Measurements from ENCODE around the gene ZNF701.

ZNF701 gene

DNA sequence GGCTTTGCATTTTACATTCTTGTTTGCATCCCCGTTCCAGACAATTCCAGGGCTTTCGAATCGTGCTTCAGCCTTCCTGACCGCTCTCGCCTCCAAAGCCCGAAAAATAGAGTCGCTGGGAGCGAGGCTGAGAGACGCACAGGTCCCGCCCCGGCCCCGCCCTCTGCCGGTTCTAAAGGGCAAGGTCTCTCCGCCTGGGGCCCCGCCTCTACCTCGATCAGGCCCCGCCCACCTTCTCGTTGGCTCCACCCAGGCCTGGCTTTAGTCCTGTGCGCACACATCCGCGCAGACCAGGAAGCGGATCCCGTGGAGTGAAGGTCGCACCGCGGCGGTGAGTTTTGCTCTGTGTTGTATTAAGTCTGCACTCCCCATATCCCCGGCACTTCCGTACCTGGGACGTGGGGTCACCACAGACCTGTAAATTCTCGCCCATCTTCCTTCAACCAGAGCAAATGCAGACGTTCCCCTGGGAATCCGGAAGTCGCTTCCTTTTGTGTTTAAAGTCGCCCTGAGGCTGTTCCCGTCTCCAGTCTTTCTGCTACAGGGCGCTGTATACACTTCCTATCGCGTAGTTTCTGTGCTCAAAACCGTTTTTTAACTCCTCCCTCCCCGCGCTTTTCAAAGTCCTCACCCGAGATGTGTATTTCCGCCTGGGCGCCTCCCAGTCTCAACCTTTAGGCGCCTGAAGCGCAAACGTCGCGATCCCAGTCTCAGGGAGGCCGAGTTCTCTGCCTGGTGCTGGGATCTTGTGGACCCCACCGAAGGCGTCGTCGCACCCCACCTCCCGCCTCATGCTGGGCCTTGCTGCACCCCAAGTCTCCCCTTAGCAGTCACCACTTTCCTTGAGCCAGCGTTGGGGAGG is at the start of gene ZNF701:
Gene ZNF701 (plus strand): TSS at position 288 of the 862 bp plus-strand sequence. CDS start 3,861 bp downstream, outside the sequence.
- TF ChIP-seq, protein P1, sequence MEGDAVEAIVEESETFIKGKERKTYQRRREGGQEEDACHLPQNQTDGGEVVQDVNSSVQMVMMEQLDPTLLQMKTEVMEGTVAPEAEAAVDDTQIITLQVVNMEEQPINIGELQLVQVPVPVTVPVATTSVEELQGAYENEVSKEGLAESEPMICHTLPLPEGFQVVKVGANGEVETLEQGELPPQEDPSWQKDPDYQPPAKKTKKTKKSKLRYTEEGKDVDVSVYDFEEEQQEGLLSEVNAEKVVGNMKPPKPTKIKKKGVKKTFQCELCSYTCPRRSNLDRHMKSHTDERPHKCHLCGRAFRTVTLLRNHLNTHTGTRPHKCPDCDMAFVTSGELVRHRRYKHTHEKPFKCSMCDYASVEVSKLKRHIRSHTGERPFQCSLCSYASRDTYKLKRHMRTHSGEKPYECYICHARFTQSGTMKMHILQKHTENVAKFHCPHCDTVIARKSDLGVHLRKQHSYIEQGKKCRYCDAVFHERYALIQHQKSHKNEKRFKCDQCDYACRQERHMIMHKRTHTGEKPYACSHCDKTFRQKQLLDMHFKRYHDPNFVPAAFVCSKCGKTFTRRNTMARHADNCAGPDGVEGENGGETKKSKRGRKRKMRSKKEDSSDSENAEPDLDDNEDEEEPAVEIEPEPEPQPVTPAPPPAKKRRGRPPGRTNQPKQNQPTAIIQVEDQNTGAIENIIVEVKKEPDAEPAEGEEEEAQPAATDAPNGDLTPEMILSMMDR (IDR thresholded peaks at IDR 0.05; ENCODE audit: low read depth, low read length, missing control alignments), result peak; percentile 25
- peak; percentile 70 for DNase-seq (ENCODE audit: low read depth)
- H3K4me3 ChIP-seq (ENCODE audit: low read depth, low read length), result peak within 1 kb of the TSS; percentile 90
- in situ Hi-C loops (cut with HindIII; ENCODE audit: low sequenced_read_pairs), result no loop called here

DNA sequence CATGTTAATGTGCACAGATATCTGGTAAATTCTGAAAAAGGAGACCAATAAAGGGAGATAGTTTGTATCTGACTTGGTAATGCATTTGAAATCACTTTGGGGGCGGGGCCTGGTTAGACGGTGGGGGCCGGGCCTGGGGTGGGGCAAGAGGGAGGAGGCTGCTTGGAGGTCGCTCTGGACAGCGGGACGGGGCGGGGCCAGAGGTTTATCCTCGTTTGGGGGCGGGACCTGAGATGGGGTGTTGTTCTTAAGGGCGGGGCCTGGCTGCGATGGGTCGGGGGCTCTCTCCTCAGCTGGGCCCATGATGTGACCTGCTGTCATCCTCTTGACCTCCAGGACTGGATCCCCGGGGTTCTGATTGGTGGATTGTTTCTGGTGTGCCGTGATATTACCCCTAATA is 47.5 kb upstream of the ZNF701 start:
- in situ Hi-C loops (cut with HindIII; ENCODE audit: low sequenced_read_pairs), result no loop called here
- no peak for DNase-seq (ENCODE audit: low read depth)
- TF ChIP-seq, protein P1 (IDR thresholded peaks at IDR 0.05; ENCODE audit: low read depth, low read length, missing control alignments), result no peak
- no peak overlapping the region for H3K4me3 ChIP-seq (ENCODE audit: low read depth, low read length)

DNA sequence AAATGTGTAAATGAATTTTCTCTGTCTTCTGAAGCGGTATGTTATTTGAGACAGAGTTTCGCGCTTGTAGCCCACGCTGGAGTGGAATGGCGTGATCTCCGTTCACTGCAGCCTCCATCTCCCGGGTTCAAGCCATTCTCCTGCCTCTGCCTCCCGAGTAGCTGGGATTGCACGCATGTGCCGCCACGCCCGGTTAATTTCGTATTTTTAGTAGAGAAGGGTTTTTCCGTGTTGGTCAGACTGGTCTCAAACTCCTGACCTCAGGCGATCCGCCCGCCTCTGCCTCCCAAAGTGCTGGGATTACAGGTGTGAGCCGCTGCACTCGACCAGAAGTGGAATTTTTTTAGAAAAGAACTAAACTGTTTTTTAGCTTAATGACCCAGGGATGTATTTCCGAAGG is 46.0 kb upstream of the ZNF701 start:
- DNase-seq (ENCODE audit: low read depth), result no peak
- in situ Hi-C loops (cut with HindIII; ENCODE audit: low sequenced_read_pairs), result no loop called here

DNA sequence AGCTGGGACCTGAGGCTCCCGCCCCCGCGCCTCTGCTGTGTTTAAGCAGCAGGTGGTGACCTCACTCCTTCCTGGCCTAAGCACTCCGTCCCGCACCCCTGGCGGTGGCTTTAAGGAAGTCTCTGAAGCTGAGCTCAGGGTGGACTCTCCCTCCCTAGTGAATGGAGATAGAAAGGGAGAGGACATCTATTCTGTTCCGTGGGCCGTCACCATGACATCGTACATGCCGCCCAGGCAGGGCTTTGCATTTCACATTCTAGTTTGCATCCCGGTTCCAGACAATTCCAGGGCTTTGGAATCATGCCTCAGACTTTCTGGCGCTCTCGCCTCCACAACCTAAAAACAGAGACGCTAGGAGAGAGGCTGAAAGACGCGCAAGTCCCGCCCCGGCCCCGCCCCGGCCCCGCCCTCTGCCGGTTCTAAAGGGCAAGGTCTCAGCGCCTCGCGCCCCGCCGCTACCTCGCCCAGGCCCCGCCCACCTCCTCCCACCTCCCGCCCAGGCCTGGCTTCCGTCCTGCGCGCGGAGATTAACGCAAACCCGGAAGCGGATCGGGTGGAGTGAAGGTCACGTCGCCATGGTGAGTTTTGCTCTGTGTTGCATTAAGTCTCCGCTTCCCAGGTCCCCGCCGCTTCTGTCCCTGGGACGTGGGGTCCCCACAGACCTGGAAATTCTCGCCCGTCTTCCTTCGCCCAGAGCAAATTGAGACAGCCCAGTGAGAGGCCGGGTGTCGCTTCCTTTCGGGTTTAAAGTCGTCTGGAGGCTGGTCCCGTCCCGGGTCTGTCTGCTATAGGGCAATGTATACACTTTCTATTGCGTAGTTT is 42.7 kb upstream of the ZNF701 start, which contains the start of gene ZNF808:
Gene ZNF808 (plus strand): TSS at position 535 of the 822 bp plus-strand sequence. CDS start 15,617 bp downstream, outside the sequence.
- in situ Hi-C loops (cut with HindIII; ENCODE audit: low sequenced_read_pairs), result no loop called here
- peak; percentile 53 for DNase-seq (ENCODE audit: low read depth)
- TF ChIP-seq, protein P1 (IDR thresholded peaks at IDR 0.05; ENCODE audit: low read depth, low read length, missing control alignments), result peak; percentile 52
- H3K4me3 ChIP-seq (ENCODE audit: low read depth, low read length), result peak within 1 kb of the TSS; percentile 75

More for the DNA sequence above, 46.0 kb upstream of the ZNF701 start:
- TF ChIP-seq, protein P1 (IDR thresholded peaks at IDR 0.05; ENCODE audit: low read depth, low read length, missing control alignments), result no peak
- no peak overlapping the region for H3K4me3 ChIP-seq (ENCODE audit: low read depth, low read length)

DNA sequence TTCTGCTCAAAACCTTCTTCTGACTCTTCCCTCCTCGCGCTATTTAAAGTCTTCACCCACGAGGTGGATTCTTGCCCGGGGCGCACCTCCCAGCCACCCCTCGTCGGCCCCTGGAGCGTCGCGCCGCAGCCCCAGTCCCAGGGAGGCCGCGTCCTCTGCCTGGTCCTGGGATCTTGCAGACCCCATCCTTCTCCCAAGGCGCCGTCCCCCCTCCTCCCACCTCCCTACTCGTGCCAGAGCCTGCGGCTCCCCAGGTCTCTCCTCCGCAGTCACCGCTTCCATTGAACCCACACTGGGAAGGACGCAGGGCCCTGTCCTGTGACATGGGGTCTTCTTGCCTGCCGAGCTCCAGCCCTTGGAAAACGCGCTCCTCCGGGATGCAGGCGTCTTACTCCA is 42.1 kb upstream of the ZNF701 start:
- TF ChIP-seq, protein P1 (IDR thresholded peaks at IDR 0.05; ENCODE audit: low read depth, low read length, missing control alignments), result no peak
- H3K4me3 ChIP-seq (ENCODE audit: low read depth, low read length), result peak overlapping the region; percentile 75
- in situ Hi-C loops (cut with HindIII; ENCODE audit: low sequenced_read_pairs), result no loop called here
- DNase-seq (ENCODE audit: low read depth), result no peak

DNA sequence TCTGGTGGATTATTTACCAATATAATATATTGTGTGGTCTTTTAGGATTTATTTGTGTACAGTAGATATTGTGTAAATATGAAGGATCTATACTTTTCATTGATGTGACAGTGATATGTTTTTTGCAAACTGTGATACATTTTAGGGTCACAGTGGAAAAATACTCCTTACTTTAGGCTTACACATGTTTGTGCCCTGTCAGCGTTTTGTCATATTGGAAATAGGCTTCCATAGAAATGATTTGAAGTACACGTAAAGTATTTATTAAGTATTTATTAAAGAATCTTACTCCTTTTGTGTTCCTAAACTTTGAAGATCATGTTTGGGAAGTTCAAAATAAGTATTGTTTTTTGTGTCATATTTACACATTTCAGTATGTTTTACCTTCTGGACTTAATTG is 37.6 kb upstream of the ZNF701 start:
- in situ Hi-C loops (cut with HindIII; ENCODE audit: low sequenced_read_pairs), result no loop called here
- DNase-seq (ENCODE audit: low read depth), result no peak
- H3K4me3 ChIP-seq (ENCODE audit: low read depth, low read length), result no peak overlapping the region
- TF ChIP-seq, protein P1 (IDR thresholded peaks at IDR 0.05; ENCODE audit: low read depth, low read length, missing control alignments), result no peak
